Measurements from ENCODE around the gene ZMIZ2.

ZMIZ2 gene

DNA sequence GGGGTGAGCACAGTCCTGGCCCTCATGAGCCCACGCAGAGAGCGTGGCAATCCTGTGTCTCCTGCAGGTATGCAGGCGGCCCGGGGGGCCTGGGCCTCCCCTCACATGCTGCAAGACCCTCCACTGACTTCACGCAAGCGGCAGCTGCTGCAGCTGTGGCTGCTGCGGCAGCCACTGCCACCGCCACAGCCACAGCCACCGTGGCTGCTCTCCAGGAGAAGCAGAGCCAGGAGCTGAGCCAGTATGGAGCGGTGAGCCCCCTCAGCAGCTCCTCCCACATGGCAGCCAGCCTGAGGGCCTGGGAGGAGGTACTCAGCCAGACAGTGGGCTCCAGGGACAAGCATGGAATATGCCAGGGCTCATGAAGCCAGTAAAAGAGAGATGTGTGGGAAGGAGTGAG, 8.7 kb downstream of the ZMIZ2 start:
- DNase-seq (ENCODE audit: low read depth, low spot score), result no peak

- DNase-seq (ENCODE audit: low read depth, low spot score), result no peak
These were observed 9.1 kb downstream of the ZMIZ2 start for GRCh38 chr7:44757739-44758138.

- DNase-seq (ENCODE audit: low read depth, low spot score), result no peak
These were observed 10.6 kb downstream of the ZMIZ2 start for GRCh38 chr7:44759246-44759645.

DNA sequence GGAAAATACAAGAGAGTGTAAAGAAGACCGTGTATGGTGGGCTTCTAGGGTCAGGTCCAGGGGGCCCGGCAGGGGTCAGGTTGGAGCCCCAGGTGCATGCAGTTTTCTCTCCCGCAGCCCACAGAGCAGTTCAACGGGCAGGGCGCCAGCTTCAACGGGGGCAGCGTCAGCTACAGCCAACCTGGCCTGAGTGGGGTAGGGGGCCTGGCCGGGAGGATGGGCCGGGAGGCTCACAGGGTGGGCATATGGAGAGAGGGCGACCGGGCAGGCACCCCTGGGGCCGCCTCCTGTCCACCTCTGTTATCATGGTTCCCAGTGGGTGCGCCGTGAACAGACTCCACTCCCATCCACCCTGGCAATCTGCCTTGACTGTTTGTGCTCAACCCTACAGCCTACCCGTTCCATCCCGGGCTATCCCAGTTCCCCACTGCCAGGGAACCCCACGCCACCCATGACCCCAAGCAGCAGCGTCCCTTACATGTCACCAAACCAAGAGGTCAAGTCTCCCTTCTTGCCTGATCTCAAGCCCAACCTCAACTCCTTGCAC, 11.5 kb downstream of the ZMIZ2 start:
- no peak for DNase-seq (ENCODE audit: low read depth, low spot score)

DNA sequence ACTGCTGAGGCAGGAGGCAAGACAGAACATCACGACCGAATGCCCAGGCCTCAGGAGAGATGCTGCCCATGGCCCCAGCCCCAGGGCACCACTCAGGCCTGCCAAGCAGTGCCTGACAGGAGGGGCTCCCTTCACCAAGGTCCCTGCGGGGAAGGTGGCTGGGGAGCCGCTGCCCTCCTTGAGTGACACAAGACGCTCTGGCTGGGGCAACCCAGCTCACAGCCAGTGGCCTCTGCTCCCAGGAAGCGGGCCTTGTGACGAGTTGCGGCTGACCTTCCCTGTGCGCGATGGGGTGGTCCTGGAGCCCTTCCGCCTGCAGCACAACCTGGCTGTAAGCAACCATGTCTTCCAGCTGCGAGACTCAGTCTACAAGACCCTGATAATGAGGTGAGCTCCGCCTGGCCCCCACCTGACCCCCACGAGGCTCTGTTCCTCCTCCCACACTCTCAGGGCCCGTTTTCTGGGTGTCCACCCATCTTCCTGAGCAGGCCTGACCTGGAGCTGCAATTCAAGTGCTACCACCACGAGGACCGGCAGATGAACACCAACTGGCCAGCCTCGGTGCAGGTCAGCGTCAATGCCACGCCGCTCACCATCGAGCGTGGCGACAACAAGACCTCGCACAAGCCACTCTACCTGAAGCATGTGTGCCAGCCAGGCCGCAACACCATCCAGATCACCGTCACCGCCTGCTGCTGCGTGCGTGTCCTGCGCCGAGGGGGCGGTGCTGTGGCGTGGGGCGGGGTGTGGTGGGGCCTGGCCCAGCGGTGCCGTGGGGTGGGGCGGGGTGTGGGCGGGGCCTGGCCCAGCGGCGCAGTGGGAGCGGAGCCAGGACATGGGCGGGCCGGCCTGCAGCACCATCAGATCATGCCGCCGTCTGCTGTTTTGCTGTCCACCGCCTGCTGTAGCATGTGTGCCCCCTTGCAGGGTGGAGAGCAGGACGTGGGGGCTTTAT, 12.8 kb downstream of the ZMIZ2 start:
- DNase-seq (ENCODE audit: low read depth, low spot score), result no peak

DNA sequence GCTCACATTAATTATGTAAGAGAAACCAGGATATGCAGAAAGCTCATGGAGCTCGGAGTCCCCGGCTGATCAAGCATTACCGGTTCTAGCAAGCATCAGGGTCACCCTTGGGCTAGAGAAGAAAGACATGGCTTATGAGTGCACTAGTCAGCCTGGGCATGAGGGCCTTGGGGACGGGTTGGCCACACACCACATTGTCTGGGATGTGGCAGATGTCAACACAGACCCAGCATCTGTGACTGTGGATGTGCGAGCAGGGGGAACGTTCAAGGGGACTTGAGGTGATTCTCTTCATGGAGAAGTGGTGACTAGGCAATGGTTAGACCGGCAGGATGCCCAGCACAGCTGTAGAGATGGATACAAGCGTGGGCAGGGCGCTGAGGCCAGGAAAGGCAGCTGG, 13.7 kb downstream of the ZMIZ2 start:
- no peak for DNase-seq (ENCODE audit: low read depth, low spot score)

DNA sequence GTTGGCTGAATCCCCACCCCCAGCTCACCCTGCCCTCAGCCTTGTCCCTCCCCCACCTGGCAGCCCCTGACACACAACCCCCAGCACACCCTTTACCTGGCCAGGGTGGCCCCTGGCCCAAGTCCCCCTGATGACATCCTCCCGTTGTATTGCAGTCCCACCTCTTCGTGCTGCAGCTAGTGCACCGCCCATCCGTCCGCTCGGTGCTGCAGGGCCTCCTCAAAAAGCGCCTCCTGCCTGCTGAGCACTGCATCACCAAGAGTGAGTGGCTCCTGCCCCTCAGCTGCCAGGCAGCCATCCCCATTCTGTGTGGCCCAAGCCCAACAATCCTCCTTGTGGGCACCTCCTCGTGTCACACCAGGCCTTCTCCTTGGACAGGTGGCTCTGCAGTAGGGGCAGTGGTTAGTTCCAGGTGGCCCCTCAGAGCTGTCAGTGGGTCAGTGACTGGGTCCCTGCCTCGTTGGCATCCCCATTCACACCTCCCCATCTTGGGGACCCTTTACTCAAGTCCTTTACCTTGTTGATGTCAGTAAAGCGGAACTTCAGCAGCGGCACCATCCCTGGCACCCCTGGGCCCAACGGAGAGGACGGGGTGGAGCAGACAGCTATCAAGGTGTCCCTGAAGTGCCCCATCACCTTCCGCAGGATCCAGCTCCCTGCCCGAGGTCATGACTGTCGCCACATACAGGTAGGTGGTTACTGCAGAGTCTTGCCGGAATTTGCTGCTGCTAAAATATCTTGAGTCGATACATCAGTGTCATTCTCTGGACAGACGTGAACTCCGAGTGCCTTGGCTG, 14.3 kb downstream of the ZMIZ2 start:
- no peak for DNase-seq (ENCODE audit: low read depth, low spot score)

- DNase-seq (ENCODE audit: low read depth, low spot score), result no peak
These were observed 15.4 kb downstream of the ZMIZ2 start for GRCh38 chr7:44764081-44764480.

- DNase-seq (ENCODE audit: low read depth, low spot score), result no peak
These were observed 16.3 kb downstream of the ZMIZ2 start for GRCh38 chr7:44764665-44765578.

DNA sequence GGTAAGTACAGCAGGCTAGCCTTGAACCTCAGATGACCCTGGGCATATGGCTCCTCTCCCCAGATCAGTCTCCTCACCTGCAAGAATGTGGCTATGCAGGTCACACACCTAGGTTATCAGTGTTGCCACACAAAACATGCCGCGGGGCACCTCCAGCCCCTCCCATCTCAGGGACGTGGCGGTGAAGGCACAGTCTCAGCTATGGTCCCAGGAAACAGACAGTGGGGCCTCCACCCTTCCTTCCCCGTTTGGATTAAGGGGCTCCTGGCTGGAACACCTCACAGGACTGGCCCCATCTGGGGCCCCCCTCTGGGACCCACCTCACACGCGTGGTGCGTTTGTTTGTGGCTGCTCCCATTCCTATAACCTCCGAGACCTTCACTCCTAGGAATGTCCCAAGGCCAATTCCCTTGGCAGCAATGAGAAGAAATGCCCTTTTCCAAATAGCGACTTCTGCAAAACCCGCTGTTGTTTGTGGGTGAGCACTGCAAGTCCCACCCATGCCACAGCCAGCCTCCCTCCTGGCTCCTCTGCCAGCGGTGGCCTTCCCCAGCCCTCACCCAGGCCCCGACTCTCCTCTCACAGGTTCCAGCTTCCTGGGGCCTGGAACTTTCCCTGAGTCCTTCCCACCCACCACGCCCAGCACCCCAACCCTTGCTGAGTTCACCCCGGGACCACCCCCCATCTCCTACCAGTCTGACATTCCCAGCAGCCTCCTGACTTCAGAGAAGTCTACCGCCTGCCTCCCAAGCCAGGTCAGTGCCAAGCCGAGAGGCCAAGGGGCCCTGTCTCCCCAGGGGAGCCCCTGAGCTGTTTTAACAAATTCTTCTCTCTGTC, 17.1 kb downstream of the ZMIZ2 start:
- no peak for DNase-seq (ENCODE audit: low read depth, low spot score)

DNA sequence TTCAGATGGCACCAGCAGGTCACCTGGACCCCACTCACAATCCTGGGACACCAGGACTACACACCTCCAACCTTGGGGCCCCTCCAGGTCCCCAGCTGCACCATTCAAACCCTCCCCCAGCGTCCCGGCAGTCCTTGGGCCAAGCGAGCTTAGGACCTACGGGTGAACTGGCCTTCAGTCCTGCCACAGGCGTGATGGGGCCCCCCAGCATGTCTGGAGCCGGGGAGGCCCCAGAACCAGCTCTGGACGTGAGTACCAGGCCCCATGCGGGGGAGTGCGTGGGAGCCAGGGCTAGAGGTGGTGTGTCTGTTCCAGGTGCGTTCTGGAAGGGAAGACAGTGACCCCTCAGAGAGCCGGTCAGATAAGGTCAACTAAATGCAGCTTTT, 17.8 kb downstream of the ZMIZ2 start:
- DNase-seq (ENCODE audit: low read depth, low spot score), result no peak

DNA sequence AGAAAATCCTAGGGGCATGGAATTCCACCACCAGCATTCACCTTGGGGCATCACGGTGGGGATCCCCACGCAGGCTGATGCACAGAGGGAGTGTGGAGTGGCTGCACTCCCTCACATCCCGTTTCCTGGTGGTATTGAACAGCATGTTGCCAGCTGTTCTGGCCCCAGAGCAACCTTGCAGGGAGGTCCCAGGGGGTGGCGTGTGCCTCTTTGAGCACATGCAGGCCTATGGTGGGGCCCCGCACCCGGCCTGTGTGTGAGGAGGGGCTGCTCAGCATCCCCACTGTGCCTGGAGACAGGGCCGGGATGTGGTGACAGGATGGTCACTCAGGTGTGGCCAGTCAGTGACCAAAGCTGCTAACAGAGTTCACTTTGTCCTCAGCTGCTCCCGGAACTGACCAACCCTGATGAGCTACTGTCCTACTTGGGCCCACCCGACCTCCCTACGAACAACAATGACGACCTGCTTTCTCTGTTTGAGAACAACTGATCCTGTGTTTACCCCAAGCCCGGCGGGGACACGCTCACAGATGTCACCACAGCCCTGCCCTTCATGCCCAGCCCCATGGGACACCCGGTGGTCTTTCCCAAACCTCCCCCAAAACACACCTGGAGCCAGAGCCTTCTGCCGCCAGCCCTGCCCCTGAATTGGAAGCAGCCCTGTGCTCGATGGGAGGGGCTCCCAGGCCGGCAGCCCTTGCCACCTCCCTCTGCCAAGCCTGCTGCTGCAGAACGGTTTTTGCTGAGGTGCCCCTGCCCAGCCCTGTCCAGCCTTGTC, 18.7 kb downstream of the ZMIZ2 start:
- DNase-seq (ENCODE audit: low read depth, low spot score), result no peak

GRCh38 chr7:44767912-44768627, 19.4 kb downstream of the ZMIZ2 start:
- no peak for DNase-seq (ENCODE audit: low read depth, low spot score)

DNA sequence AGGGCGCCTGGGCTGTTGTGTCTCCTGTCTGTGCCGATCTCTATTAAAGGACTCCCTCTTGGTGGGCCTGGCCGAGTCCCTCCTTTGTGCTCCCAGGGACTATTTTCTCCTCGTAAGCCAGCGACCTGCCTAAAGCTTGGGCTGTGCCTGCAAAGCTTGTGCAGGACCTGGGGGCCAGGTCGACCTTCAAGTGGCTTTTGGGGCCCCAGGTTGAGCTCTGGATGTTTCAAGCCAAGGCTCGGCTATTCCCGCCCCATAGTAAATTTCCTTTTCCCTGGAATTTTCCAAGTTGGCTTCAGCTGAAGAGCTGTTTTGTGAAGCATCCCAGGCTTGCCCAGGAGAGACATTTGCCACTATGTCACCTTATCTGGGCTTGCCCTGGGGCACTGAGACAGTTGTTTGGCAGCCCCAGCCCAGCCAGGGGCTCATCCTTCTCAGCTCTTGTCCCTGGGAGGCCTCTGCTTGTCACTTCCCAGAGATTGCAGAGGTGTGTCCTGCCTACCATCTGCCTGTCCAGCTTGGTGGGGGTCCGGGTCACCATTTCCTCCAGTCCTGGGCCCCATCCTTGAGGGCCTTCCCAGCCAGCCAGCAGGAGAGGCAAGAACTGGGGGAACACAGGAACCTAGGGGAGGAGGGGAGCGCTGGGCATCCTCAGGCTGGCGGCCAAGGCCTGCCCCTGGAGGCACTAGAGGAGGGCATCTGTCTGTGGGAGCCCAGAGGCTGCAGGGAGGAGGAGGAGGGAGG, 20.2 kb downstream of the ZMIZ2 start:
- DNase-seq (ENCODE audit: low read depth, low spot score), result no peak

DNA sequence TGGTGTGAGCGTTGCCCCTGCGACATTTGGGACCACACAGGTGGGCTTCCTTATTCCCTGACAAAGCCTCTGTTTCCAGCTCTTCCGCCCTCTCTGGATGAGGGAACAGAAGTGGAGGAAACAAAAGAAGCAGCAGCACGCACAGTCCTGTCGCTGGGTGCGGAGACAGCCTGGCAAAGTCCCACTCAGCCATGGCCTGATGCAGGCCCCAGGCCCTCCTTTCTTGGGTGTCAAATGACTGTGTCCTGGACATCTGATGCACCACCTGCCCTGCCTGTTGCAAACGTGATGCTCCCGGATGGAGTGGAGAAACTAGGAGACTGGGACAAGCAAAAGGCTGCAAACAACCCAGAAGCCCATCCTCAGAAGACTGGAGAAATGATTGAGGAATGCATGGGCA, 20.7 kb downstream of the ZMIZ2 start:
- no peak for DNase-seq (ENCODE audit: low read depth, low spot score)

DNA sequence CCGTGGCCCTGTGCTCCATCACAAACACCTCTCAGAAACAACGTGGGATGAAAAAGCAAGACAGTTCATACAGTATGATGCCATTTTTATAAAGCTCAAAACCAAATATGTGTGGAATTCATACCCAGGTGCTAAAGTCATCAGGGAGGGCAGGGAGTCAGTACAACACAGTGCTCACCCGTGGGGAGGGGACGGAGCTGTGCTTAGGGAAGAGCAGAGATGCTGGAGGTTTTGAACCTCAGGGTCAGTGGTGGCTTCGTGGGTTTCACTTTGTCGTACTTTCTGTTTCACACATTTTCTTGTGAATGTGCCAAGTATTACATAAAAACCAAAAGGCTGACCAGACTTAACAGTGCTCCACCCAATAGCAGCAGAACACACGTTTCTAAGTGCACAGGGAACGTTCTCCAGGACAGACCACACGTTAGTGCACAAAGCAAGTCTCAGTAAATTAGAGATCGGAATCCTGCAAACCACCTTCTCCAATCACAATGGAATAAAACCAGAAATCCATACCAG, 21.2 kb downstream of the ZMIZ2 start:
- no peak for DNase-seq (ENCODE audit: low read depth, low spot score)

- no peak for DNase-seq (ENCODE audit: low read depth, low spot score)
These were observed 22.7 kb downstream of the ZMIZ2 start for GRCh38 chr7:44771358-44771757.

GRCh38 chr7:44772440-44772839, 23.8 kb downstream of the ZMIZ2 start:
- no peak for DNase-seq (ENCODE audit: low read depth, low spot score)

Measured in iPS DF 19.7 (cell line).